ENCODE measurements around the gene AGXT2. TPM values are rescaled to one million over a fixed set of nuclear protein-coding genes. Genes with fewer than 3 reads are reported as not detected.

The AGXT2 gene
- total RNA-seq, 1 donor from 2014 or later = not detected

DNA sequence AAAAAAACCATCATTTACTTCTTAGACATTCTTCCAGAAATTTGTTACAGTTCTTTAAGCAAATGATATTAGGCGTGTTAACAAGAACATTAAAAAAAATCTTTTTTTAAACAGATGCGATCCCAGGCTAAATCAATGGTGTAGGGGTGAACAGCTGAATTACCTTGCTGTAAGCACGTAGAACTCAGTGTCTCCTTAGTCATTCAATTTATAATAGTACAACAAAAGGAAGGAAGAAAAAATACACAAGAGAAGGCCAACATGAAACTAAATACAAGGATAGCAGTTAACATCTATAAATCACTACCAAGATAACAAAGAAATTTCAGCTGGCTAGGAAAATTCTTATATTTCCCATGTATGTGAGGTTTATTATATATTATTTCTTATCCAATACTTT, 35.4 kb downstream of the AGXT2 start:
- no peak for DNase-seq
- Mint-ChIP-seq H3K27me3 (ENCODE audit: unreplicated experiment) (no peaks in the 10 kb centered on the region), H3K9me3 (ENCODE audit: unreplicated experiment) (peaks cover 2% of the 10 kb centered on the region), H3K4me3 (ENCODE audit: unreplicated experiment) (no peak overlapping the region), H3K4me1 (ENCODE audit: low read depth, unreplicated experiment) (peaks cover 6% of the 10 kb centered on the region), H3K36me3 (ENCODE audit: unreplicated experiment) (no peaks in the 10 kb centered on the region), H3K27ac (ENCODE audit: unreplicated experiment) (no peak overlapping the region)
- TF ChIP-seq, protein P1, sequence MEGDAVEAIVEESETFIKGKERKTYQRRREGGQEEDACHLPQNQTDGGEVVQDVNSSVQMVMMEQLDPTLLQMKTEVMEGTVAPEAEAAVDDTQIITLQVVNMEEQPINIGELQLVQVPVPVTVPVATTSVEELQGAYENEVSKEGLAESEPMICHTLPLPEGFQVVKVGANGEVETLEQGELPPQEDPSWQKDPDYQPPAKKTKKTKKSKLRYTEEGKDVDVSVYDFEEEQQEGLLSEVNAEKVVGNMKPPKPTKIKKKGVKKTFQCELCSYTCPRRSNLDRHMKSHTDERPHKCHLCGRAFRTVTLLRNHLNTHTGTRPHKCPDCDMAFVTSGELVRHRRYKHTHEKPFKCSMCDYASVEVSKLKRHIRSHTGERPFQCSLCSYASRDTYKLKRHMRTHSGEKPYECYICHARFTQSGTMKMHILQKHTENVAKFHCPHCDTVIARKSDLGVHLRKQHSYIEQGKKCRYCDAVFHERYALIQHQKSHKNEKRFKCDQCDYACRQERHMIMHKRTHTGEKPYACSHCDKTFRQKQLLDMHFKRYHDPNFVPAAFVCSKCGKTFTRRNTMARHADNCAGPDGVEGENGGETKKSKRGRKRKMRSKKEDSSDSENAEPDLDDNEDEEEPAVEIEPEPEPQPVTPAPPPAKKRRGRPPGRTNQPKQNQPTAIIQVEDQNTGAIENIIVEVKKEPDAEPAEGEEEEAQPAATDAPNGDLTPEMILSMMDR (IDR thresholded peaks at IDR 0.05; ENCODE audit: partially characterized antibody, unreplicated experiment) = no peak

DNA sequence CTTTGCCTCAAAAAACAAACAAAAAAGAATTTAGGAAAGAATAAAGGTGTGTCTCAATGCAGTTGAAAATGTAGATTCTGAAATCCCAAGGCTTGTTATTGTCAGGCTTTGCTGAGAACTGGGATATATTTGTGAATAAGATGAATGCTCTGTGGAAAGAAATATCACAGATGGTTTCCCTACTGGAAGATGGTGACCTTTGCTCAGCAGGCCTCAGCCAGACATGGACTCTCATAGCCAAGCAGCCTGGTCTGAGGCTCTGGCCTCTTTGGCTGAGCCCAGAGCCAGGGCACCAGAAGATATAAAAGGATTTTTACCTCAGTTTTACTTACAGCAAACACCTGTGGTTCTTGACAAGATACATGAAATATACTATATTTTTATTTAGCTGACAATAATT, 37.1 kb downstream of the AGXT2 start:
- H3K27me3 Mint-ChIP-seq (ENCODE audit: unreplicated experiment) = no peaks in the 10 kb centered on the region
- peaks cover 3% of the 10 kb centered on the region for H3K4me1 Mint-ChIP-seq (ENCODE audit: low read depth, unreplicated experiment)
- no peaks in the 10 kb centered on the region for H3K36me3 Mint-ChIP-seq (ENCODE audit: unreplicated experiment)

DNA sequence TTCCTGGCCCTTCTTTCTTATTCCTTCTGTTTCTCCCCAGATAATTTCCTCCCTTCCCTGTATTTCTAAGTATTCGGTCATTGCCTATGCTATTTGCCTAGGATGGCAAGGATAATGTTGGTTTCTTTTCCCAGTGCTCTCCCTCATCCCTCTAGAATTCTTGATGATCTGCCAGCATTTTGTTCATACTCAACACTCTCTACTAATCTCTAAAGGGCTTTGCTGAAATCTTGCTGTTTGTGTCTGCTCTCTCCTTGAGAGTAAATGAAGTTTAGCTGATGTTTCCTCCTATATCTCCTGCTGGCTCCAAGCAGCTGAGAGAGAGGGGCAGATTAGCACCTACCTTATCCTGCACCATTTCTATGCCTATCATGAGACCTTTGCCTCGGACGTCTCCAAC, 38.1 kb downstream of the AGXT2 start:
- no peak for DNase-seq
- H3K9me3 Mint-ChIP-seq (ENCODE audit: unreplicated experiment) = no peaks in the 10 kb centered on the region
- no peaks in the 10 kb centered on the region for H3K36me3 Mint-ChIP-seq (ENCODE audit: unreplicated experiment)
- peaks cover 3% of the 10 kb centered on the region for H3K4me1 Mint-ChIP-seq (ENCODE audit: low read depth, unreplicated experiment)
- H3K27ac Mint-ChIP-seq (ENCODE audit: unreplicated experiment) = no peak overlapping the region
- no peaks in the 10 kb centered on the region for H3K27me3 Mint-ChIP-seq (ENCODE audit: unreplicated experiment)
- TF ChIP-seq, protein P1 (IDR thresholded peaks at IDR 0.05; ENCODE audit: partially characterized antibody, unreplicated experiment) = no peak
- no peak overlapping the region for H3K4me3 Mint-ChIP-seq (ENCODE audit: unreplicated experiment)

More for the DNA sequence above, 37.1 kb downstream of the AGXT2 start:
- Mint-ChIP-seq H3K4me3 (ENCODE audit: unreplicated experiment) (no peak overlapping the region), H3K9me3 (ENCODE audit: unreplicated experiment) (no peaks in the 10 kb centered on the region), H3K27ac (ENCODE audit: unreplicated experiment) (no peak overlapping the region)
- TF ChIP-seq, protein P1 (IDR thresholded peaks at IDR 0.05; ENCODE audit: partially characterized antibody, unreplicated experiment) = no peak
- no peak for DNase-seq

GRCh38 chr5:35009019-35009418, 38.7 kb downstream of the AGXT2 start:
- DNase-seq = no peak
- Mint-ChIP-seq H3K4me1 (ENCODE audit: low read depth, unreplicated experiment) (peaks cover 3% of the 10 kb centered on the region), H3K27ac (ENCODE audit: unreplicated experiment) (no peak overlapping the region), H3K27me3 (ENCODE audit: unreplicated experiment) (no peaks in the 10 kb centered on the region), H3K9me3 (ENCODE audit: unreplicated experiment) (no peaks in the 10 kb centered on the region), H3K36me3 (ENCODE audit: unreplicated experiment) (no peaks in the 10 kb centered on the region), H3K4me3 (ENCODE audit: unreplicated experiment) (no peak overlapping the region)
- TF ChIP-seq, protein P1 (IDR thresholded peaks at IDR 0.05; ENCODE audit: partially characterized antibody, unreplicated experiment) = no peak

DNA sequence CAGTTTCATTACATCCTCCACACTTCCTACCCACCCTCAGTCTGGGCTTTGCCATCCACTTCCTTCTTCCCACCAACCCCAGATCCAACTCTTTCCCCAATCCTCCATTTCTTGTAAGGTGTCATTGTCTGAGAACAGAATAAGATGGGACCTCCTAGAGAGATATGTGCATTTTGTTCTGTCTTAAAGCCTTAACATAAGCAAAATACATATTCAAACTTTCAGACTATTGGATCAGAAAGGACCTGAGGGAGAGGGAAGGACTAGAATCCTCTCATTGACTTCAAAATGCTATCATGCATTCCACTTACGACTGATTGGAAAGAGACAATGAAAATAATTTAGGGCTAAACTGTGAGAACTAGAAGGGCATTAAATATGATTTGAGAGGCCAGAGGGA, 43.0 kb downstream of the AGXT2 start:
- H3K4me1 Mint-ChIP-seq (ENCODE audit: low read depth, unreplicated experiment) = peaks cover 3% of the 10 kb centered on the region
- no peaks in the 10 kb centered on the region for H3K27me3 Mint-ChIP-seq (ENCODE audit: unreplicated experiment)
- DNase-seq = no peak
- no peaks in the 10 kb centered on the region for H3K36me3 Mint-ChIP-seq (ENCODE audit: unreplicated experiment)
- no peak overlapping the region for H3K4me3 Mint-ChIP-seq (ENCODE audit: unreplicated experiment)
- H3K27ac Mint-ChIP-seq (ENCODE audit: unreplicated experiment) = no peak overlapping the region
- H3K9me3 Mint-ChIP-seq (ENCODE audit: unreplicated experiment) = no peaks in the 10 kb centered on the region
- TF ChIP-seq, protein P1 (IDR thresholded peaks at IDR 0.05; ENCODE audit: partially characterized antibody, unreplicated experiment) = no peak
